Measurements from ENCODE around the gene FAM20B. TPM values are rescaled to one million over a fixed set of nuclear protein-coding genes. Genes with fewer than 3 reads are reported as not detected.

FAM20B gene
- total RNA-seq, 1 donor from 2014 or later: 39.5 TPM

GRCh38 chr1:179103999-179104398, 78.3 kb downstream of the FAM20B start:
- TF ChIP-seq, protein P1, sequence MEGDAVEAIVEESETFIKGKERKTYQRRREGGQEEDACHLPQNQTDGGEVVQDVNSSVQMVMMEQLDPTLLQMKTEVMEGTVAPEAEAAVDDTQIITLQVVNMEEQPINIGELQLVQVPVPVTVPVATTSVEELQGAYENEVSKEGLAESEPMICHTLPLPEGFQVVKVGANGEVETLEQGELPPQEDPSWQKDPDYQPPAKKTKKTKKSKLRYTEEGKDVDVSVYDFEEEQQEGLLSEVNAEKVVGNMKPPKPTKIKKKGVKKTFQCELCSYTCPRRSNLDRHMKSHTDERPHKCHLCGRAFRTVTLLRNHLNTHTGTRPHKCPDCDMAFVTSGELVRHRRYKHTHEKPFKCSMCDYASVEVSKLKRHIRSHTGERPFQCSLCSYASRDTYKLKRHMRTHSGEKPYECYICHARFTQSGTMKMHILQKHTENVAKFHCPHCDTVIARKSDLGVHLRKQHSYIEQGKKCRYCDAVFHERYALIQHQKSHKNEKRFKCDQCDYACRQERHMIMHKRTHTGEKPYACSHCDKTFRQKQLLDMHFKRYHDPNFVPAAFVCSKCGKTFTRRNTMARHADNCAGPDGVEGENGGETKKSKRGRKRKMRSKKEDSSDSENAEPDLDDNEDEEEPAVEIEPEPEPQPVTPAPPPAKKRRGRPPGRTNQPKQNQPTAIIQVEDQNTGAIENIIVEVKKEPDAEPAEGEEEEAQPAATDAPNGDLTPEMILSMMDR (IDR thresholded peaks at IDR 0.05; ENCODE audit: insufficient read depth, low read length, severe bottlenecking): no peak
- Histone ChIP-seq H3K36me3 (ENCODE audit: control insufficient read depth, insufficient read depth, low read length) (peaks cover 8% of the 10 kb centered on the region), H3K27me3 (ENCODE audit: control insufficient read depth, insufficient read depth, low read length) (no peaks in the 10 kb centered on the region), H3K4me3 (ENCODE audit: low read depth, low read length) (no peak overlapping the region)
- FAIRE-seq: no peak
- DNase-seq (ENCODE audit: low read depth): no peak

GRCh38 chr1:179104611-179105250, 79.0 kb downstream of the FAM20B start:
- Histone ChIP-seq H3K36me3 (ENCODE audit: control insufficient read depth, insufficient read depth, low read length) (peaks cover 9% of the 10 kb centered on the region), H3K4me3 (ENCODE audit: low read depth, low read length) (no peak overlapping the region), H3K27me3 (ENCODE audit: control insufficient read depth, insufficient read depth, low read length) (no peaks in the 10 kb centered on the region)
- TF ChIP-seq, protein P1 (IDR thresholded peaks at IDR 0.05; ENCODE audit: insufficient read depth, low read length, severe bottlenecking): no peak
- FAIRE-seq (no peak), DNase-seq (ENCODE audit: low read depth) (no peak)

- H3K36me3 ChIP-seq (ENCODE audit: control insufficient read depth, insufficient read depth, low read length): peaks cover 14% of the 10 kb centered on the region
- FAIRE-seq (no peak), DNase-seq (ENCODE audit: low read depth) (peak; percentile 66)
- no peak overlapping the region for H3K4me3 ChIP-seq (ENCODE audit: low read depth, low read length)
- H3K27me3 ChIP-seq (ENCODE audit: control insufficient read depth, insufficient read depth, low read length): no peaks in the 10 kb centered on the region
- TF ChIP-seq, protein P1 (IDR thresholded peaks at IDR 0.05; ENCODE audit: insufficient read depth, low read length, severe bottlenecking): peak; percentile 74
Observed at GRCh38 chr1:179105393-179105792, 79.7 kb downstream of the FAM20B start.

DNA sequence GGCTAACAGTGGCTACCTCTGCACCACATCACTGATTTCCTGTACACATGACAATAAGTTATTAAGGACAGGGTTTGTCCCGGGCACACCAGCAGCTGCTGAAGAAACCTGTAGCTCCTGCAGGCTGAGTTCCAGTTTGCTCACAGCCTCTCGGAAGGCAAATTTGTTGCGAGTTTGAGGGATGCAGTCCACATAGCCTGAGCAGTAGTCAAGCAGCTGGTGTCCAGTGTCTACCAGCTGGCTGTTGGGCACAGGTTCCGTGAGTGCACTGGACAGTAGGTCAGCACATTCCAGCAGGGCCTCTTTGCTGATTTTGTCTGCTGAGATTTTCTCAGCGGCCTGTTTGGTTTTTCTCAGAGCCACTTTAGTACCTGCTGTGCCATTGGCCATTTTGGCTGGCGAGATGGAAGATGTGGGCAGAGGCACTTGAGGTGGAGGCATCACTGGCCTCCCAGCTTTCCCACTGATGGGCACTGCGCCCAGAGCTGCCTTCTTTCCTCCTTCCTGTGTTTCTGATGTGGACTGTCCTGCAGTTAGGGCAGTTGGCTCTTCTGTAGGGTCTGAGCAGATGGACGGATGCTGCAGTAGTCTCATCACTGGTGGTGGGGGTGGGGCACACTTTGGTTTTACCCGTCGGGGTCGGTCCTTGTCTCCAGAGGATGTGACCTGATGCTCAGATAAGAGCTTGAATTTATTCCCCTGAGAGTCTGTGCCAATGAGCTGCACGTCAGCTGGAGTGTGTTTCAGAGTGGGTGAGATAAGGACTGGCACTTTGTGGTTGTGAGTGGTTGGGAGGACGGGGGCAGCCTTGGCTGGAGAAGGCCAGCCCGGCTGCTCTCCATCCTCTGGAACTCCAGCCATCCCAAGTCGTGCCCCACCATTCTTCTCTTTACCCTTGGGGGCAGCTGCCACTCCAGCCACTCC, 82.3 kb downstream of the FAM20B start:
- TF ChIP-seq, protein P1 (IDR thresholded peaks at IDR 0.05; ENCODE audit: insufficient read depth, low read length, severe bottlenecking): no peak
- DNase-seq (ENCODE audit: low read depth) (no peak), FAIRE-seq (peak; percentile 43)
- Histone ChIP-seq H3K4me3 (ENCODE audit: low read depth, low read length) (no peak overlapping the region), H3K36me3 (ENCODE audit: control insufficient read depth, insufficient read depth, low read length) (peaks cover 21% of the 10 kb centered on the region), H3K27me3 (ENCODE audit: control insufficient read depth, insufficient read depth, low read length) (no peaks in the 10 kb centered on the region)

GRCh38 chr1:179108644-179109043, 83.0 kb downstream of the FAM20B start:
- TF ChIP-seq, protein P1 (IDR thresholded peaks at IDR 0.05; ENCODE audit: insufficient read depth, low read length, severe bottlenecking): no peak
- DNase-seq (ENCODE audit: low read depth): no peak
- peaks cover 21% of the 10 kb centered on the region for H3K36me3 ChIP-seq (ENCODE audit: control insufficient read depth, insufficient read depth, low read length)
- FAIRE-seq: no peak
- H3K4me3 ChIP-seq (ENCODE audit: low read depth, low read length): no peak overlapping the region
- no peaks in the 10 kb centered on the region for H3K27me3 ChIP-seq (ENCODE audit: control insufficient read depth, insufficient read depth, low read length)

All from bronchial epithelial cell (primary cell).